Activated CD4-positive, alpha-beta T cell treated with anti-CD3 and anti-CD28 coated beads, Interleukin-2, amount 50 U/mL, for 4 hours (primary cell): Measurements from ENCODE around the gene DDX56.

Experiments
- DNase-seq, 2 experiments: peaks; one replicate each; pipeline ENCODE4 v3.0.0-alpha.2; 2020

Gene DDX56

GRCh38 chr7:44534087-44534486 is 39.6 kb downstream of the DDX56 start:
- DNase-seq: no peak

- DNase-seq: no peak
Observed at GRCh38 chr7:44533301-44534055, 40.2 kb downstream of the DDX56 start.

GRCh38 chr7:44531421-44532380 is 42.0 kb downstream of the DDX56 start:
- no peak for DNase-seq

GRCh38 chr7:44530990-44531389 is 42.7 kb downstream of the DDX56 start:
- DNase-seq: no peak

- no peak for DNase-seq
Observed at GRCh38 chr7:44524811-44525388, 48.8 kb downstream of the DDX56 start.

GRCh38 chr7:44522315-44522714 is 51.4 kb downstream of the DDX56 start:
- DNase-seq: no peak

- DNase-seq: no peak
Observed at GRCh38 chr7:44521347-44522095, 52.2 kb downstream of the DDX56 start.

- DNase-seq: no peak
Observed at GRCh38 chr7:44520574-44520973, 53.1 kb downstream of the DDX56 start.

- no peak for DNase-seq
Observed at GRCh38 chr7:44519546-44519945, 54.2 kb downstream of the DDX56 start.

- no peak for DNase-seq
Observed at GRCh38 chr7:44518761-44519160, 54.9 kb downstream of the DDX56 start.

GRCh38 chr7:44517175-44517574 is 56.5 kb downstream of the DDX56 start:
- DNase-seq: no peak
